Ramos (cell line): Measurements from ENCODE around the gene TUT1.

Experiments used
- in situ Hi-C: fragments of 300-500 bp; cut with MboI; formaldehyde crosslinking; loops from one replicate; pipeline ENCODE4 v1.14.3; 2022; ENCODE audit warnings: low sequenced_read_pairs; ENCODE audit not compliant: unreplicated experiment

Gene TUT1

DNA sequence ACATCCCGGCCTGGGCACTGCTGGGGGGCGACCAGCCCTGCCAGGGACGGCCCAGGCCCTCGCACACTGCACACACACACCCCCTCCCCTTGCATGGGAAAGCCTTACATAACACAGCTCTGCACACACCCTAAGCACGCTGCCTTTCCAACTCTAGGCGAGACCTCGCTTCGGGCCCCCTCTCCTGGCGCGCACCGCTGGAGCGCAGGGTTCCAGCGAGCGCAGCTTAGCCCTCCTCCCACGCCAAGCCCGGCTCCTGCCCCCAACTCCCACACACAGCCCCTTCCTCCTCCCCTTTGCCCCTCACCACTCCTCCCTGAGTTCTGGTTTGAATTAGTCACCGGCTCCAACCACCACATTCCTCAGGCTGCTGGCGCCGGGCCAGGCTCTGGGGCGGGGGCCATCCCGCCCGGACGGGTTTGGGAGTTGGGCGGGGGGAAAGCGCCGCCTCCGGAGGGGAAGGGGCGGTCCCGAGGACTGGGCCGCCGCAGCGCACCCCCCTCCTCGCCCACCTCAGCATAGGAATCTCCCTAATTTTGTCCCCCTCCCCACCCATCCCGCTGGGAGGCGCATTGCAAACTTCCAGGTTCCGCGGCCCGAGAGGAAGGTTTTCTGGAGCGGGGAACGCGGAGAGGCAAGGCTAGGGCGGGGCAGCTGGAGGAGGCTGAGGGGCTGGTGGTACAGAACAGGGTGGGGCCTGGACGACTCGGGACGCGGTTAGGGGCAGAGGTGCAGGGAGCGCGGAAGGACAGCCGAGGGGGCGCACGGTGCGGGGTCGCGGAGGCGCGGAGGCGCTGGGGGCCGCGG, 45.7 kb downstream of the TUT1 start:
- in situ Hi-C loops: no loop called here

DNA sequence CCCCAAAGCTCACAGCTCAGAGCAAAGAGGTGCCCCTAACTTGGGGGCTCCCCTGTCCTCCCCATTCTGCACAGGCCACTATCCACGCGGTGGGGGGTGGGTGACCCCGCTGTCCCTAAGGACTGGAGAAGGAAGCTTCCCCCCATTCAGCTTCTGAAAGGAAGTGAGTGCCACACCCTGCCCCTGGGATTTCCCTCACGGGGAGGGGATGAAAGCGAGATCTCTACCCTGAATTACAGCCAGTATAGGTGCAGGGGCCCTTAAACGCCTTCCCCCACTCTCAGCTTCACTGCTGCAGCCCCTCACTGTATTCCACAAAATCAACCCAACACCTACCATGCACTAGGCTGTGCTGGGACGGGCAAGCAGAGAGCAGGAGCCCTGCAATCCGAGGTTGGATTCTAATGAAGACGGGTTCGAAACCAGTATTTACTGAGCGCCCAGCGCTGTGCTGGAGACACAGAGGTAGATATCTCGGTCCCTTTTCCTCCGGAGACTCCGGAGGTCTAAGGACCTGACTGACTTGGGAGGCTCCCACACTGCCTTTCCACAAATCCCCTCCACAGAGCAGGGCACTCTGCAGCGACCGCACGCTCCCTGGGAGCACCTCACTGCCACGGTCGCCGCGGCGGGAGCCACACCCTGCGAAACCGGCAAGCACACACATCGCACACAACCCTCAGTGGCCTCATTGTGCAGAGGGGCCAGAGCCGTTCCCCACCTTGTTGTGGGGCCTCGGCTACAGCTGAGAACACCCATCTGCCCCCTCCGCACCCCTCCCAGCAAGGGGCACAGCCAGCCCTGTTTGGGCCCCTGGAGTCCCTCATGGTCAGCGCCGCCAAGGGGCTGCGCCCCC, 46.5 kb downstream of the TUT1 start:
- in situ Hi-C loops: no loop called here

DNA sequence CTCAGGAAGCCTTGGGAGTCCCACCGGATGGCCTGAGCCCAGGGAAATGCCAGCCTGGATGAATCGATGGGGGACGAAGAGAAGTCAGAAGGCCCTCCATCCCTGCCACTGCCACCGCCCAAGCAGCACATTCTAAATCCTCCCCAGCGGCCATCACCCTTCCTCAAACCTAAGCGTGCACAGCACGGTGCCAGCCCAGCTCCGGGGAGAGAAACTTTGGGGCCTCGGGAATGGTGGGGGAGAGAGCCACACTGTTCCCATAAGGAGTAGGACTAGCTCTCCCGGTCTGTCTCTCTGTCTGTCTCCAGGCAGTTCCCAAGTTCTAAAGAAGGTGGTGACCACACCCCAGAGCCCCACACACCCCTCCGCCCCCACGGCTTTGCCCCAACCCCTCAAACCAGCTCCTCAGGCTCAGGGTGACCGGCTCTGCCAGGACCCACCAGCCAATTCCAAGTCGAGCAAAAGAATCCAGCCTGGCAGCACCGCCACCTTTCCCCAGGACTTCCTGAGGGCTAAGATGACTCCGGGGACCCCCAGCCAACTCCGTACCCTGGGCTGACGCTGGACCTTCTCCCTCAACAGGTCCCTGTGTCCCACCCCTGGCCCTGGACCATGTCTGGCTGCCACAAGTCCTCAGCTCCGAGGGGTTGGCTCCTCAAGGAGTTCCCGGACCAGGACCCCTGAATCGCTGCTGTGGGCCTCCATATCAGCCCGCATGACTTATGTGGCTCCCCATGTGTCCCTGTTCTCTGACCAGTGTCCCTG, 47.5 kb downstream of the TUT1 start:
- in situ Hi-C loops: no loop called here

DNA sequence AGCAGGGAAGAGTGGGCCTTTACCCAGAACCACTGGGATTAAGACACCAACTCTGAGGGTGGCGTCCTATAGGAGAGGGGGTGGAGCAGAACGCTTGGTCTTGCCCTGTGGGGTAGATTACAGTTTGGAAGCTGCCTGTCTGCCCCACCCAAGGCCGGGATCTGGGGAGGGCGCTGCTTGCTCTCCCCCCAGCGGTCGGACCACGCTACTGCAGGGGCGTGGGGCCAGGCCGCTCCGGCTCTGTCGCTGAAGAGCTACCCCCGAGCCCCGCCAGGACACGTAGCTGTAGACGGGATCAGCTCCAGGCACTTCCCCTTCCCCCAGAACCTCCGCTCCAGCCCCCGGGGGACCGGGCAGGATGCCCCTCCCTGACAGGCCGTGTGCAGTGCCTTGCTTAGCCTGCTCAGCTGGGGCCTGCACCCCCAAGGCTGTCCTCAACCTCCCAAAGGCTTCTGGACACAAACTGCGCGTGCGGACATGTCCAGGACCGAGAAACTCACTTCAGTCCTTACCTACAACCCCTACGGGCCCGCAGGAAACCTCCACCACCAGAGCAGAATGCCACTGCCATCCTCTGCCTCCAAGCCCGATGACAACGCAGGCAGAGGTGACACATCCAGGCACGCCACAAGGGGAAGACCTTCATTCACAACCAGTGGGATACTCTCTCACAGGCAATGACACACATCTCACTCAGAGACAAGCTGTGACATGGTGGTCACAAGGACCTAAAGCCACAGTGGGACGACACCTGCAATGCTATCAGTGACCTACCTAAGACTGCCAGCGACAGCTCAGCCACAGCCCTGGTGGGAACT, 48.4 kb downstream of the TUT1 start:
- in situ Hi-C loops: no loop called here

DNA sequence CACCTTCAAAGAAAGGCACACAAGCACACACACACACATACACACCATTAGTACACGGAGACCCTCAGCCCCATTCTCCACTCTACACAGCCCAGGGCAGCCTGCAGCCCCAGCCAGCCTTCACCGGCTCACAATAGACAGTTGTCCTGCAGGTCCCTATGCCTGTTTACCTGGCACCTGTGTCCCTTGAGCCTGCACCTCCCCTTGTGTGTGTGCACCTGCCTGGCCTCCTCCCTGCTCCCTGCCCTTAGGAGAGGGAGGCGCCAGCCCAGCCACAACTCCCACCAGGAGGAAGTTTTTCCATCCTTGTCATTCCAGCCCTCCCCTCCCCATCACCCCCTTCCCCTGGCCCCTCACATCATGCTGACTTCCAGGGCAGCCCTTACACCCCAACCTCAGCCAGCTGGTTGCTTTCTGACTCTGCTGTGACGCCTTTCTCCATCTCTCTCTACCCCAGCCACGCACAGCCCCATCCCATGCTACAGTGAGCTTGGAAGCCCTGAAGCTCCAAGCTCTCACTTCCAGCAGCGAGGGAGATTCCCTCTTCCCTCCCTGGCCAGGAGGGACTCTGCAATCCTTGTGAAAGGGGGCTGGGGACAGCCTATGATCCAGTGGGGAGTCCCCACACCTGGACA, 49.1 kb downstream of the TUT1 start:
- in situ Hi-C loops: no loop called here

DNA sequence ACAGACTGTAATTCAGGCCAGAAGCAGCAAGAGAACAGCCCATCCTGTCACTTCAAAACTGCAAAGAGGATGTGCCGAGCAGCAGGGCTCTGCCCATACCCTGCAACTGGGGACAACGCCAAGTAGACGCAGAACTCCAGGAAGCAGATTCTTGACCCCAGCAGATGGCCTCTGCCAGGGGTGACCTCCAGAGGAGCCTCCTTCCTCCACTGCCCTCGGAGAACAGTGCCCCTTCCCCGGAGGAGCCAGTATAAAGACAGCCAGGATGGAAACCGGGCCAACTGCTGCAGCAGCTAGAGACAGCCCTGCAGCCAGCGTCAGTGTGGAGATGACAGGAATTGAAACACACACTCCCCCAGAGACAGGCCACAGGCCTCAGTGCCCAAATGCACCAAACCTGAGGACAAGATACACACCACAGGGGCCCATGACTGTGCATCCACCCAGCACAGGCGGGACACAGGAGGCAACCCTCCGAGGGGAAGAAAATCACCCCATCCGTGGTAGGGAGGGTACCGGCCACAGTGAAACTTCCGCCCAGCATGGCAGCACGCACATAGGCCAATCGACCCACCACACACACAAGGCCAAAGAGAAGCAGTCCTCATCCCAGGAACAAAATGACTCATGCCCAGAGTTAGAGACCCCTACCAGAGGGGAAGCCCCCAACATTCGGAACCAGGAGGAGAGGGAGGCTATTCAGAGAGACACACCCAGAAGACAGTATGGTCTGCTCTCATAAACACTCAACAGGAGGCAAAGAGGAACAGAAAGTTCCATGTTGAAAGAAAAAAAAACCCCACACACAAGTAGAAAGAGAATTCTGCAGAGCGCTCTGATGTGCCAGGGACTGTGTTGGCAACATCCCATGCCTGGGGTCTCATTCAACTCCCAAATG, 50.3 kb downstream of the TUT1 start:
- in situ Hi-C loops: no loop called here

DNA sequence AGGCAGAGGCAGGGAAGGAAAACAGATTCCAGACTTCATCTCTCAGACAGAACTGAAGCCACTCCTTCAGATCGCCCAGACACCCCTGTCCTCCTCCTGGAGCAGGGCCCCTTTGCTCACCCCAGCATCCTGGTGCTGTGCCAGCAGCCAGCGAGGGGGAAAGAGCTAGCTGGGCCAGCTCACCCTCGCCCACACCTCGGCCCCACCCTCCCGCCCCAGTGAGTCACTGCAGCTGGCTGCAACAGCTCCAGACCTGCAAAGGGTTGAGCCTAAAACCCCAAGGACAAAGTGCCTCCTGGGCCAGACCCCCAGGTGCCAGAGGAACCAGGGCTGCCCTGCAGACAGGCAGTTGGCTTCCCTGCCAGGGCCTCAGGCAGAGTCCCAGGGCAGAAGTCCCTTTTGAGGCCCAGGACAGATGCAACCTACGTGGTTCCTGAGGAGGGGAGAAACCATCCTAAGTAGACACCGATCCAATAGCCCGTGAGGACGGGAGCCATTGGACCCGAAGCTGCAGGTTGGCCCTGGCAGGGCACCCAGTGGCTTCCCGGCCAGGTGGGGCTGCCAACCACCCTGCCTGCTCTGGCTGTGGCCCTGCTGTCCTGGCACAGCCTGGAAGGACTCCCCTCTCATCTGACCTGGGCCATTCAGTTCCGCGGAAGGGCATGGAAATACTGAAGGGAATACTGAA, 51.9 kb downstream of the TUT1 start:
- in situ Hi-C loops: no loop called here

DNA sequence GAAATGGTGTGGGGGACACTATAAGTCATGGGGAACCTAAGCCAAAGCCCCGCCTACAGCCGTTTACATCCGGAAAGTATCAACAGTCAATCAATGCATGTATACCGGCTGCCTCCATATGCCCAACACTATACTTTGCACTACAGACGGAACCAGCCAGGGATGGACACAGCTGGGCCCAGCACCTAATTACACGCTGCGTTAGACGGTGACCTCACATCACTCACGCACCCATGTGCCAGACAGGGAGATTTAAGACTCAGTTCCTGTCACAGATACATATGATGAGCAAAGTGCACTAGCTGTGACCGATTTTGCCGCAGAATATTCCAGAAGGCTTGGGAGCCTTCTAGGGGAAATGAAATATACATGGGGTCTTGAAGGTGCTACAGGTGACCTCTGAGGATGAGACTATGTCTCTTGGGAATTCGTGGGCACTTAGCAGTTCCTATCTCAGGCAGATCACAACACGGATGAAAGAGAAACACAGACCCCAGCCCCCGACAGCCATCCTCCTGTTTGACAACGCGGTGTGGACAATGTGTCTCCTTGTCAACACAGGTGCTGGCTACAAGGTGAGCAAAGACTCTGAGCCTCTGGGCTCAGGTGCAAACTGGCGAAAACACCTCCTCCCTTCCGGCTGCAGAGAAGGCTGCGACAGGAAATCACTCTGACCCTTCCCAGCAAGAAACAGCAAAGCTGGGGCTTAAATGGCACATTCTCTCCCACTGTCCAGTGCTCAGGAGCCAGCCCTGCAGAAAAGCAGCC, 52.7 kb downstream of the TUT1 start:
- in situ Hi-C loops: no loop called here

DNA sequence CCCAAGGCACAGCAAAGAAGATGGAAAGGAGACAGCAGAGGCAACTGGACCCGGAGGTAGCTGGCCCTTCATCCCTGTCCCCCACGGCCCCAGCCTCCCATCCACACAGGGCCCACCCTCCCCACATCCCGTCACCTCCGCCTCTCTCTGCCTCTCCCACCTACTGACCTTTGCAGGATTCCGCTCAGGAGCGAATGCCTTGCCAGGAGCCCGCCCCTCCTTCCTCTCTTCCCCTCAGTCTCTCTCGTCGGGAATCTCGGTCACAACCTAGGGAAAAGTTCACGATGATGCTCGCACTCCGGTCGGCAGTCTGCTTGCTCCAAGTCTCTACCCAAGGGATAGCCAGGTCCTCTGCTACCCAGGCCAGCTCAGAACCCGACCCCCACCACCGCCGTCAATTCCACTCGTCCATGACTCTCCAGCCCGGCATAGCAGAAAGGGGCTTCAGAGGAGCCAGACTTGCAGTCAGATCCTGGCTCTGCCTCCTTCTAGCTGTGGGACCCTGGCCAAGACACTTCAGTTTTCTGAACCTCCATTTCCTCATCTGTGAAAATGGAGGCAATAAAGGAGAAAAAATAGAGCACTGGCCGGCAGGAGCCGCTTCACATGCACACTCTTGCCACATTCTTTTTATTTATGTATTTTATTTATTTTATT, 54.9 kb downstream of the TUT1 start:
- in situ Hi-C loops: no loop called here

DNA sequence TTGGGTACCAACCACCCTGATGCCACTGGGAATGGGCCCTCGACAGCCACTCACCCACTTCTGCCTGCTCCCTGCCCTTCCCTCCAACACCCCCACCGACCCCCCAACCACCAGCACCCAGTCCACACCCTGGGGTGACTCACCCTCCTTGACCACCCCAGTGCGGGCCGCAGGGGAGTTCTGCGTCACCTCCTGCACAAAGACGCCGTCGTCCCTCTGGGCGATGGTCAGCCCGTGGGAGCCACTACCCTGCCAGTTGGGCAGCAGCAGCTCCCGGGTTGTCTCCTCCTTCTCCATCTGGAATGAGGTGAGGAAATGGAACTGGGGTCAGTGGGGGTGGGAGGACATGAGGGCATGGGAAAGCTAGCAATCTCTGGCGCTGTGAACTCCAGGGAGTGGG, 55.5 kb downstream of the TUT1 start:
- in situ Hi-C loops: no loop called here

DNA sequence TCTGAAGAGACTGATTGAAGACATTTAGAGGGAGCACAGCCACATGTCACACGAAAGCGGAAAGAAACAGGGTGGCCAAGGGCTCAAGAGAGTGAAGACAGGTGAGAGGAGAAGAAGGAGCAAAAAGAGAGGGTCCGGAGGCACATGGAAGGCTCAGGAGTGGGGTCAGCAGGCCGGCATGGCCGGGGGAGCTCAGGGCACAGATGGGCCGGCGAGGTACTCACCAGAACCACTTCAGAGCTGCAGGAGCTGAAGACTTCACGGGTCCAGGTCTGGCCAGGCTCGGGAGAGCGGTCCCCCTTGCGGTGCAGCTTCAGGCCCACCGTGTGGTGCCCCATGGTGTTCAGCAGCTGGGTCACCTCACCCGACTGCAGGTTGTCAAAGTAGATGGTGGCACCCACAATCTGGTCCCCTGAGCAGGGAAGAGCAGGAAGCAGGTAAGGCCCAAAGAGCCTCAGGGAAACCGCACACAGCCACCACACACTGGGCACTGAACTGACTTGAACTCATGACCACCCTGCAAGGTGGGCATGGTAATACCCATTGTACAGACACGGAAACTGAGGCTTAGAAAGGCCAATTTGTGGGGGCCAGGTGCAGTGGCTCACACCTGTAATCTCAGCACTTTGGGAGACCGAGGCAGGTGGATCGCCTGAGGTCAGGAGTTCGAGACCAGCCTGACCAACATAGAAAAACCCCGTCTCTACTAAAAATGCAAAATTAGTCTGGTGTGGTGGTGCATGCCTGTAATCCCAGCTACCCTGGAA, 56.4 kb downstream of the TUT1 start:
- in situ Hi-C loops: no loop called here

DNA sequence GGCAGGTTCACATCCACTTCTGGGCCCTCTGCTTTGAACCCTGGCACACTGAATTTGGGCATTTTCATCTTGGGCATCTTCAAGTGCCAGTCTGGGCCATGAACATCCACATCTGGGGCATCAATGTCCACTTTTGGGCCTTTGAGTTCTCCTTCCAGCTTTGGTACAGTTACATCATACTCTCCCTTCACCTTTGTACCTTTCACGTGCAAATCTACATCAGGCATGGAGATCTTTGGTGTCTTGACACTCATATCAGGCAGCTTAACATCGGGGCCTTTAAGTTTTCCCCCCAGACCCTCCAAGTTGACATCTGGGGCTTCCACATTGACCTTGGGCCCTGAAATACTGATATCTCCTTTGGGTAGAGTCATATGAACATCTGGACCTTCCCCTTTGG, 59.2 kb downstream of the TUT1 start:
- in situ Hi-C loops: no loop called here
